ENCODE measurements around the gene ZG16.
A peak's percentile ranks its signal among the peaks of the same experiment; 100 is the strongest.
"Not testable (repeated sequence)": the region's sequence is repeated elsewhere in the genome, so short reads cannot be mapped to it uniquely, and the experiment has no call there.

Gene ZG16

GRCh38 chr16:29790183-29790948 is 12.3 kb downstream of the ZG16 start, which contains the start of gene KIF22:
Gene KIF22, plus strand, starts transcription at chr16:29790751. Its CDS starts 9 bp downstream, at chr16:29790760.
- peak within 1 kb of the TSS; percentile 85 for H3K4me3 ChIP-seq (ENCODE audit: low read length)
- DNase-seq (ENCODE audit: low read depth), result peak; percentile 99
- peak; percentile 67 for TF ChIP-seq CTCF (IDR thresholded peaks at IDR 0.05; ENCODE audit: insufficient read depth, low read depth, low read length, missing control alignments)

GRCh38 chr16:29790949-29791844 is 13.1 kb downstream of the ZG16 start:
- peak overlapping the region; percentile 85 for H3K4me3 ChIP-seq (ENCODE audit: low read length)
- TF ChIP-seq CTCF (IDR thresholded peaks at IDR 0.05; ENCODE audit: insufficient read depth, low read depth, low read length, missing control alignments), result no peak

GRCh38 chr16:29791845-29792807 is 14.1 kb downstream of the ZG16 start:
- DNase-seq (ENCODE audit: low read depth), result no peak
- TF ChIP-seq CTCF (IDR thresholded peaks at IDR 0.05; ENCODE audit: insufficient read depth, low read depth, low read length, missing control alignments), result no peak
- H3K4me3 ChIP-seq (ENCODE audit: low read length), result peak overlapping the region; percentile 85

More at GRCh38 chr16:29790949-29791844, 13.1 kb downstream of the ZG16 start:
- no peak for DNase-seq (ENCODE audit: low read depth)

GRCh38 chr16:29793153-29793552 is 15.1 kb downstream of the ZG16 start:
- not testable (repeated sequence) for DNase-seq (ENCODE audit: low read depth)

GRCh38 chr16:29794231-29794710 is 16.2 kb downstream of the ZG16 start:
- TF ChIP-seq CTCF (IDR thresholded peaks at IDR 0.05; ENCODE audit: insufficient read depth, low read depth, low read length, missing control alignments), result no peak

More at GRCh38 chr16:29793153-29793552, 15.1 kb downstream of the ZG16 start:
- H3K4me3 ChIP-seq (ENCODE audit: low read length), result not testable (repeated sequence)

GRCh38 chr16:29802416-29802935 is 24.4 kb downstream of the ZG16 start:
- H3K4me3 ChIP-seq (ENCODE audit: low read length), result no peak overlapping the region
- TF ChIP-seq CTCF (IDR thresholded peaks at IDR 0.05; ENCODE audit: insufficient read depth, low read depth, low read length, missing control alignments), result no peak
- DNase-seq (ENCODE audit: low read depth), result no peak

More at GRCh38 chr16:29794231-29794710, 16.2 kb downstream of the ZG16 start:
- no peak for DNase-seq (ENCODE audit: low read depth)
- no peak overlapping the region for H3K4me3 ChIP-seq (ENCODE audit: low read length)
